Suprapubic skin (tissue), 4 donors: ENCODE results near the gene OR2A2.

Experiments
- CTCF ChIP-seq, 2 donors: fragments of 200-600 bp in 1 of 2; fragments of 450-650 bp in 1 of 2; sonication (generic) in 1 of 2; IDR thresholded peaks; one replicate each; pipeline ENCODE4 v1.5.1; 2016 to 2019; ENCODE audit warnings: antibody characterized with exemption in 2 of 2, mild to moderate bottlenecking in 1 of 2, moderate library complexity in 1 of 2
- EP300 ChIP-seq: sonication (generic); formaldehyde crosslinking; IDR thresholded peaks from one replicate; pipeline ENCODE4 v1.6.1; 2017; ENCODE audit warnings: antibody characterized with exemption
- POLR2A ChIP-seq, 2 donors: fragments of 450-650 bp; IDR thresholded peaks; one replicate each; pipeline ENCODE4 v1.6.1; 2017; ENCODE audit warnings: antibody characterized with exemption in 2 of 2, mild to moderate bottlenecking in 2 of 2, moderate library complexity in 2 of 2
- POLR2AphosphoS5 ChIP-seq, 3 donors: sonication (generic); formaldehyde crosslinking; IDR thresholded peaks; one replicate each; pipeline ENCODE4 v1.6.1; 2017; ENCODE audit warnings: antibody characterized with exemption in 3 of 3

GRCh38 chr7:144130730-144131129 is 21.3 kb downstream of the OR2A2 start:
- TF ChIP-seq EP300: no peak
- no peak for TF ChIP-seq CTCF (IDR thresholded peaks at IDR 0.05)
- no peak for TF ChIP-seq POLR2AphosphoS5 (IDR thresholded peaks at IDR 0.05)
- no peak for TF ChIP-seq POLR2A (IDR thresholded peaks at IDR 0.05)
